ENCODE results near the gene CHRNA9. TPM values are rescaled to one million over a fixed set of nuclear protein-coding genes. Genes with fewer than 3 reads are reported as not detected.

CHRNA9 gene
- total RNA-seq, 1 experiment from 2014 or later = 0.85 TPM

GRCh38 chr4:40337523-40337922 is 2.4 kb downstream of the CHRNA9 start:
- DNase-seq (ENCODE audit: low spot score) = no peak

DNA sequence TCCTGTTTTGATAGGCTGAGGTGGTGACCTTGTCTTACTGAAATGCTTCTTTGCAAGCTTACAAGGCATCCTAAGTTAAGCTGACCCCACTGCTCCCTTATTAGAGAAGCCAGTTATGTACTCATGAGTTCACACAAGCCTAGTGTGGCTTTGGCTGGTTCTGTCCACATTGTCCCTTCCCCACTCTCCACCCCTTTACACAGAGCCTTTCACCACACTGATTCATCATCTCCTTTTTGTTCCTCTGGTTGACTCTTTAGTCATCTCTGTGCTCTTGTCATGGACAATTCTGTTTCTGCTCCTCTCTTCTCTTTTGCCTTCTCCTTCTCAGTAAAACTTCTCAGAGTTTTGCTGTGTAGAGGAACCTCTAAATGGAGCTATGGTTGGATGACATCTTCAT is 4.9 kb downstream of the CHRNA9 start:
- no peak for DNase-seq (ENCODE audit: low spot score)

GRCh38 chr4:40347472-40347871 is 12.3 kb downstream of the CHRNA9 start:
- DNase-seq (ENCODE audit: low spot score) = no peak

- DNase-seq (ENCODE audit: low spot score) = no peak
These were observed 12.9 kb downstream of the CHRNA9 start for GRCh38 chr4:40348000-40348399.

- no peak for DNase-seq (ENCODE audit: low spot score)
These were observed 14.5 kb downstream of the CHRNA9 start for GRCh38 chr4:40349561-40350198.

DNA sequence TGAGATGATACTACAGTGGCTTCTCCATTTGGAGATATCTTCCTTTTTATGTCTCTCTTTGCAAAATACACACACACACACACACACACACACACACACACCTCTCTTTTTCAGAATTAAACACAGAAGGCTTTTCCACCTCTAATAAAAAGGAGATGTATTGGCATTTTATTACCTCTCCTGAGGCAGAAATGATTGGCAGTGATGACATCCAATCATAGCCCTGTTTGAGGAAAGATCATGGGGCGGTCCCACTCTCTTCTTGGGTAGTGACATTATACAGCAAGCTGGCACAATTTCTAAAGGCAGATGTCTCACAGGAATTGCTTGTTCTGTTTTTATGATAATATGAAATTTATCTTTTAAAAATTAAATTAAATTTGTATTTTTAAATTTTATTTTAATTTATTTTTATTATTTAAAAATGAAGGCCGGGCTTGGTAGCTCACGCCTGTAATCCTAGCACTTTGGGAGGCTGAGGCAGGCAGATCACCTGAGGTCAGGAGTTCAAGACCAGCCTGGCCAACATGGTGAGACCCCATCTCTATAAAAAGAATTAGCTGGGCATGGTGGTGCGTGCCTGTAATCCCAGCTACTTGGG is 15.6 kb downstream of the CHRNA9 start:
- DNase-seq (ENCODE audit: low spot score) = no peak

DNA sequence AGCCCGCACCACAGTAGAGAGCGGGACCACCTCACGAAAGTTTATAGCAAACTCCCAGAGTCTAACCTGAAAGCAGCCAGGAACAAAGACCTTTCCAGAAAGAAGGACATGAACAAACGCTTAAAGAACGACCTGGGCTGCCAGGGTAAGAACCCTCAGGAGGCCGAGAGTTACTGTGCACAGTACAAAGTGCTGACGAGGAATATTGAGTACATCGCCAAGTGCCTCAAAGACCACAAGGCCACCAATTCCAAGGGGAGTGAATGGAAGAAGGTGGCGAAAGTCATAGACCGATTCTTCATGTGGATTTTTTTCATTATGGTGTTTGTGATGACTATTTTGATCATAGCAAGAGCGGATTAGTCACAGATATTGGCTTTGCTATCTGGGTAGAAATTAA is 19.0 kb downstream of the CHRNA9 start:
- DNase-seq (ENCODE audit: low spot score) = no peak

DNA sequence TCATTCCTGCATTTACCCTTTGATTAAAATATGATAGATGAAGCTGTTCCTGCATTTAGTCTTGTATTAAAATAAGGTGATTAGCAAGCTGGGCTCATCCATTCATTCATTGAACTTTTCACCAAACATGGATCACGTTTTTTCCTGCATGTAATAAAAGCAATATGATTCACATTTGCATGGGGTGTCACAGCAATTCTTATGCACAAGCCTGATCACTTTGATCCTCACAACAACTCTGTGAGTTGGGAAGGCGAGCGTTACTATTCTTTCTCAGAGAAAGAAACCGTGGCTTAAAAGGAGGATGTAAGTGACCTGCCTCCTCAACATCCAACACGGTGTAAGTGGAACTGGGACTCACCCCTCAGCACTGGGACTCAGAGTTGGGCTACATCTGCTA is 20.0 kb downstream of the CHRNA9 start:
- DNase-seq (ENCODE audit: low spot score) = no peak

DNA sequence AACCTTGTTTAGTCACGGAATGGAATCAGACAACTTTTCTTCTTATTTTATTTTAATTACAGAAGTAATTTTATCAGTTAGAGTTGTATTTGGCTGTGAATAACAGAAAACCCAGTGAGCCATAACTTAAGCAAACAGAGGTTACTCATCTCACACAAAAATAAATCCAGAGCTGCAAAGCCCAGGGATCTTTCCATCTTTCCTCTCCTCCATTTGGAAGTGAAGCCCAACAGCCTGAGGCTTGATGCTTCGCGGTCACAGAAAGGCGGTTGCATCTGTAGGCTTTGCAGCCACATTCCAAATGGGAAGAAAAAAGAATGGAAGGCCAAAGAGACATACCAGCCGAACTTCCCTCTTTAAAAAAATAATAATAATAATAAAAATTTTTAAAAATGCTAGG is 22.6 kb downstream of the CHRNA9 start:
- no peak for DNase-seq (ENCODE audit: low spot score)

DNA sequence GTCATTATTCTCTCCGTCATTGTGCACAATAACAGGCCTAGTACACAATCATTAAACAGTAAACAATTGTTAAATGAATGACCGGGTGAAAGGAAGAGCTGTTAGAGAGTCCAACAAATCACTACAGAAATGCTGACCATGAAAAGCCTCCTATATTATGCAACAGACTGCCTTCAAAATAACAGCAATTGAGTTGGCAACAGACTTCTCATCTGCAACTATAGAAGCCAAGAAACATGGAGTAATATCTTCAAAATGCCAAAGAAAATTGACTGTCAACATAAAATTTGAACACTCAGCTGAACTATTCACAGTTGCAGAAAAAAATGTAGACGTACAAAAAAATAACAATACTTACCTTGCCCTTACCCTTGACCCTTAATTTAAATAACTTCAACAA is 26.2 kb downstream of the CHRNA9 start:
- no peak for DNase-seq (ENCODE audit: low spot score)

GRCh38 chr4:40363382-40363920 is 28.3 kb downstream of the CHRNA9 start:
- DNase-seq (ENCODE audit: low spot score) = no peak

GRCh38 chr4:40363945-40364344 is 28.8 kb downstream of the CHRNA9 start:
- DNase-seq (ENCODE audit: low spot score) = no peak

GRCh38 chr4:40365766-40366165 is 30.6 kb downstream of the CHRNA9 start:
- DNase-seq (ENCODE audit: low spot score) = no peak

DNA sequence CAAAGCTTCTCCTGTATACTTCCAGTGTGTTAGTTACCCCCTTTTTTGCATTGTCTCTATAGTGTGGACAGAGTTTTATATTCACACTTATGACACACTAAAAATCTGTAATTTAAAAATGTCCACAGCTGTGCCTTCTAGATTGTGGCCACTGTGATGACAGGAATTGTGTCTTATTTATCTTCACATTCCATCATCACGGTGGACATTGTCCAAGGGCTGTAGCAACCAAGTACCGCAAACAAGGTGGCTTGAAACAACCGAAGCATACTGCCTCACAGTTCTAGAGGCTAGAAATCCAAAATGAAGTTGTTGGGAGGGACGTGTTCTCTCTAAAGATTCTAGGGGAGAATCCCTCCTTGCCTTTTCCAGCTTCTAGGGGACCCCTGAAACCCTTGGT is 32.3 kb downstream of the CHRNA9 start:
- no peak for DNase-seq (ENCODE audit: low spot score)

DNA sequence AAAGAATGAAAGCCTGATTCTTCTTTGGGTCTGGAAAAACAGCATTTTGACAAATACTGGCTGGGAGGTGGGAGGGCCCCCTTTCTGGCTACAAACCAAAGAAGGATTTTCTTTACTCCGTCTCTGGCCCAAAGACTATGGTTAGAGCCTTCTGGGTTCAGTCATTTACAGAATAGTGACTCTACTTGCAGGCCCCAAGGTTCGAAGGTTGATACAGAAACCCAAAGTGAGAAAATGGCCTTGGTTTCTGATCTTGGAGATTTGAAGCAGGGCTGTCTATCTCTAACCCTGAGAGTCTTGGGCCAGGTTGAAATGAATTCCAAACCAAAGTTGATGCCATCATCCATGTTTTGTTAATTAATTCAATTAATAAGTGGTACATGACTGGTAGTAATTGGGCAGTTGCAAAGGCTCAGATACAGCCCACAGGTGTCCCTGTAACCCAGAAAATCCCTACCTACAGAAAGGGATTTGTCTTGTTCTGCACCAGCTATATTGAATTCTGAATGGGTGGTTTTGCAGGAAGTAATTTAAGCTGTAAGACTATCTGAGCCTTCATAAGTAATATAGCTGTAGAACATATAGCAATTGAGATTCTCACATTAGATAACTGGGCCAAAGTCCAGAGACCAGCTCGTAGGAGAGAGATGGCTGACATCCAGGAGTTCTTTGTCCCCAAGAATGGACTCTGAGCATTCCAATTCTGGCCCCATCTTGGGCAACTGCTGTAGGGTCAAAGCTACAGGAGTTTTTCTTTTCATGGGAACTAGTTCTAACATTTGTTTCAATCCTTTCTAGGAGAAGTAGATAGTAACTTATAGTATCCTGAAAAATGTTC is 34.5 kb downstream of the CHRNA9 start:
- DNase-seq (ENCODE audit: low spot score) = no peak

- no peak for DNase-seq (ENCODE audit: low spot score)
These were observed 37.5 kb downstream of the CHRNA9 start for GRCh38 chr4:40372651-40373050.

- no peak for DNase-seq (ENCODE audit: low spot score)
These were observed 38.5 kb downstream of the CHRNA9 start for GRCh38 chr4:40373636-40374035.

GRCh38 chr4:40375095-40375494 is 40.0 kb downstream of the CHRNA9 start:
- DNase-seq (ENCODE audit: low spot score) = no peak

- no peak for DNase-seq (ENCODE audit: low spot score)
These were observed 40.5 kb downstream of the CHRNA9 start for GRCh38 chr4:40375620-40376019.

DNA sequence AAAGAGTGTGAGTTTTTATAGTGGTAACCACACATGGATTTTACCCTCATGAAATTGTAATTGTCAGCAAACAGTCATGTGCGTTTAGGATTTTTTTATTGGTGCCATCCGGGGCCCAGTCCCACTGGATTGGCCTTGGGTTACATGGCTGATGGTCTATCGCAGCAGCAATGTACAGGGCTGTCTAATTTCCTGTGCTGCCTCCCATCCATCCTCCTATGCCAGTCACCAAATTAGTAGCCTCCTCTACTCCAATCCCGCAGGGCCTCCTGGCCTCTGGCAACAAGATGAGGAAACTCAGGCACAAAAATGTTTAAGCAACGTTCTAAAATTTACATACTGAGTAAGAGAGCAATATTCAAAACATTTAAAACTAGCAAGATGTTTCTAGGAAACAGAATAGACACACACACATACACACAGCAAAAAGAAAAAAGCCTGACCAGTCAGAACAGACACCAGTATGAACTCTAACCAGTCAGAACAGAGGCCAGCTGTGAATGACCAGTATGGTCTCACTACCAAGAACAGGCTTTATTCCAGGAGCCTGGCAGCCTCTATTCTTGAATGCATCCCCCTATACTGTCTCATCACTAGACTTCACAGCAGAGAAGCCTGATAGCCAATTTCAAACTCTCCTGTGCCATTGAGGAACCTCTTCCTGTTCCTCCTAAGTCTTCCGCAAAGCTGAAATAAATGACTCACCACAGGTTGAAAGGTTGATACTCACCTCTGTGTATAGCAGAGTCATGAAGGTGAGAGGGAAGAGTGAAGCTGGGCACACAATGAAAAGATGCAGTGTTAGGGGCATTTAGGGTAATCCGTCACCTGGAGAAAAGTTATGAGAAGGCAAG is 42.6 kb downstream of the CHRNA9 start:
- no peak for DNase-seq (ENCODE audit: low spot score)

DNA sequence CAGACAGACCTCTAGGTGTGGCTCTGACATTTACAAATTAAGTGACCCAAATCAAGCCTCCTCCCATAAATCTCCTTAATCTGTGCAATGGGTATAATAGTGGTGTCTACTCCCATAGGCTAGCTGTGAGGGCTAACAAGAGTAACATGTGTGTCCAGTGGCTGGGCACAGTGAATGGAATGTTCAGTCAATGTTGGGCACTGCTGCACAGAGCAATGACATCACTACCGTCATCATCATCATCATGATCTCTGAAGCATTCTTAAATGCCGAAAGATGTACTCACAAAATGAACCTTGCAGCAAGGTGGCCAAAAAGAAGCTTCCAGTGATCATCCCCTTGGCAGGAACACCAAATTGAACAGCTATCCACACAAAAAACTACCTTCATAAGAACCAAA is 43.5 kb downstream of the CHRNA9 start:
- DNase-seq (ENCODE audit: low spot score) = no peak

GRCh38 chr4:40379248-40379647 is 44.1 kb downstream of the CHRNA9 start:
- DNase-seq (ENCODE audit: low spot score) = no peak
